ENCODE measurements around the gene FAM229A.
A peak's percentile ranks its signal among the peaks of the same experiment; 100 is the strongest.

Gene FAM229A

DNA sequence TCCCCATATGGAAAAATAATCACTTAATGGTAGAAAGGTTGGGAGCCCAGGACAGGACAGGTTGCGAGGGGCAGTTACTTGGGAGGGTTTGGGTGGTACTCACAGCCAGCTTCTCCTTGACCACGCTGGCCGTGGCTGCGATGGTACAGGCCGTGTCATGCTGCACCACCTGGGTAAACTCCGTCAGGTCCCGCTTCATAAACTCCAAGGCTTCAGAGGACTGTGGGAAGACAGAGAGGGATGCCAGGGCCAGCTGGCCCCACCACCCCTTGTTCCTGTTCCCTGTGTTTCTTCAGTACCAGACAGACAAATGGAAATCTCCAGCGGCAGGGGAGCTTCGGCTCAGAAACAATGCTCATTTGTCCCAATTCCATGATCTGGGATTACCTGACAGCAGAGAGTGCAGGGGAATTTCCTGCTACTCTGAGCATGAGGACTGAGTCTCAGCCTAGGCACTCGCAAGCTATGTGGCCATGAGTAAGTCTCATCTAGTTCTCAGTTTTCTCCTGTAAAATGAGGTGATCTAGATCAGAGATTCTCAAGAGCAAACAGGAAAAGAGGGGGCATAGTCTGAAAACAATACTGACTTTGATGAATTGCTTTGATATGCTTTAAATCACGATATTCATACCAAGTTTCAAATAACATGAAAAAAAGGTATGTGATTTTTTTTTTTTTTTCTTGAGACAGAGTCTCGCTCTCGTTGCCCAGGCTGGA, 24.5 kb upstream of the FAM229A start:
- H3K36me3 Mint-ChIP-seq (ENCODE audit: low read depth) = peaks cover 47% of the 10 kb centered on the region
- H3K9me3 Mint-ChIP-seq = no peaks in the 10 kb centered on the region
- DNase-seq = no peak
- no peak overlapping the region for H3K4me3 Mint-ChIP-seq
- TF ChIP-seq, protein P1, sequence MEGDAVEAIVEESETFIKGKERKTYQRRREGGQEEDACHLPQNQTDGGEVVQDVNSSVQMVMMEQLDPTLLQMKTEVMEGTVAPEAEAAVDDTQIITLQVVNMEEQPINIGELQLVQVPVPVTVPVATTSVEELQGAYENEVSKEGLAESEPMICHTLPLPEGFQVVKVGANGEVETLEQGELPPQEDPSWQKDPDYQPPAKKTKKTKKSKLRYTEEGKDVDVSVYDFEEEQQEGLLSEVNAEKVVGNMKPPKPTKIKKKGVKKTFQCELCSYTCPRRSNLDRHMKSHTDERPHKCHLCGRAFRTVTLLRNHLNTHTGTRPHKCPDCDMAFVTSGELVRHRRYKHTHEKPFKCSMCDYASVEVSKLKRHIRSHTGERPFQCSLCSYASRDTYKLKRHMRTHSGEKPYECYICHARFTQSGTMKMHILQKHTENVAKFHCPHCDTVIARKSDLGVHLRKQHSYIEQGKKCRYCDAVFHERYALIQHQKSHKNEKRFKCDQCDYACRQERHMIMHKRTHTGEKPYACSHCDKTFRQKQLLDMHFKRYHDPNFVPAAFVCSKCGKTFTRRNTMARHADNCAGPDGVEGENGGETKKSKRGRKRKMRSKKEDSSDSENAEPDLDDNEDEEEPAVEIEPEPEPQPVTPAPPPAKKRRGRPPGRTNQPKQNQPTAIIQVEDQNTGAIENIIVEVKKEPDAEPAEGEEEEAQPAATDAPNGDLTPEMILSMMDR (IDR thresholded peaks at IDR 0.05) = no peak
- H3K4me1 Mint-ChIP-seq = no peaks in the 10 kb centered on the region
- H3K27me3 Mint-ChIP-seq (ENCODE audit: low read depth, poor library complexity) = no peaks in the 10 kb centered on the region
- no peak overlapping the region for H3K27ac Mint-ChIP-seq

DNA sequence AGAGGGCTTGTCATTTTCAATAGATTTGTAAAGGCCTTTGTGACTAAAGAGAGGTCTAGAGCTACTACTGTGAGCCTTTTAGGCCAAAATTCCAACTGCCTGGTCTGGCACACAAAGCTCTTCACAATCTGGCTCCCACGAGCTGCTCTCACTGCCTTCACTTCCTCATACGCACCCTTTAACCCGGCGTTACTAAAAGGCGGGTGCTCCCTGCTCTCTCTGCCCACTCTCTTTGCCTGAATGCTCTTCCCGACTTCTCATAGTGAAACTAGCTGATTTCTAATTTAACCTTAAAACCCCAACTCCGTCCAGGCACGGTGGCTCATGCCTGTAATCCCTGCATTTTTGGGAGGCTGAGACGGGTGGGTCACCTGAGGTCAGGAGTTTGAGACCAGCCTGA, 17.8 kb upstream of the FAM229A start:
- peak overlapping the region; percentile 2 for H3K27ac Mint-ChIP-seq
- no peaks in the 10 kb centered on the region for H3K9me3 Mint-ChIP-seq
- TF ChIP-seq, protein P1 (IDR thresholded peaks at IDR 0.05) = no peak
- H3K27me3 Mint-ChIP-seq (ENCODE audit: low read depth, poor library complexity) = no peaks in the 10 kb centered on the region
- no peak overlapping the region for H3K4me3 Mint-ChIP-seq
- DNase-seq = no peak
- H3K36me3 Mint-ChIP-seq (ENCODE audit: low read depth) = peaks cover 63% of the 10 kb centered on the region
- H3K4me1 Mint-ChIP-seq = no peaks in the 10 kb centered on the region

DNA sequence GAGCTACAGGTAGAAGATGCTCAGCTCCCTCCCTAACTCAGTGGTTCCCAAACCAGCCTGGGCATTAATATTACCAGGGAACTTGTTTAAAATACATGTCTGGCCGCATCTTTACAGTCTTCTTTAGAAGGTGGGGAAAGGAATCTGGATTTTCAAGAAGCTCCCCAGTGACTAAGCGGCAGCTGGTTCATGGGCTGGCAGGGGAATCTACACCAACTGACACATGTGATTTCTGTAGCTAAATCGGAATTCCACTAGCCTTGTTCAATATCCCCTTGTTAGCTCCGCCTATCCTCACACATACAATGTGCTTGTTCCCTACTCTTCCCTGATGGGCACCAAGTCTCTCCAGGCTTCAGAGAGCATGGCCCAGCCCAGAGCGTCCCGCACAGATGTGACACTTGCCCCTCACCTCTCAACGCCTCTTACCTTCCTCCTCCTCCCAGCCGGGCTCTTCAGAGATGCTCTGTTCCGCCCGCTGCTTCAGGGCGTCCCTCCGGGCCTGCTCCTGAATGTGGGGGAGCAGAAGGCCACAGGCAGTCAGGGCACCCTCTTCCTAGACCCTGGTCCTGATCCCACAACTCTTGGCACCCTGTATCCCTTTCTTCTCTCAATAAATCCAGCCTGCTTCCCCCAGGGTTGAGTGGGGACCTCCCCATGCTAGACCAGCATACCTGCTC, 15.4 kb upstream of the FAM229A start:
- Mint-ChIP-seq H3K4me3 (no peak overlapping the region), H3K9me3 (no peaks in the 10 kb centered on the region), H3K36me3 (ENCODE audit: low read depth) (peaks cover 65% of the 10 kb centered on the region), H3K27me3 (ENCODE audit: low read depth, poor library complexity) (no peaks in the 10 kb centered on the region), H3K27ac (no peak overlapping the region), H3K4me1 (no peaks in the 10 kb centered on the region)
- TF ChIP-seq, protein P1 (IDR thresholded peaks at IDR 0.05) = no peak
- no peak for DNase-seq

DNA sequence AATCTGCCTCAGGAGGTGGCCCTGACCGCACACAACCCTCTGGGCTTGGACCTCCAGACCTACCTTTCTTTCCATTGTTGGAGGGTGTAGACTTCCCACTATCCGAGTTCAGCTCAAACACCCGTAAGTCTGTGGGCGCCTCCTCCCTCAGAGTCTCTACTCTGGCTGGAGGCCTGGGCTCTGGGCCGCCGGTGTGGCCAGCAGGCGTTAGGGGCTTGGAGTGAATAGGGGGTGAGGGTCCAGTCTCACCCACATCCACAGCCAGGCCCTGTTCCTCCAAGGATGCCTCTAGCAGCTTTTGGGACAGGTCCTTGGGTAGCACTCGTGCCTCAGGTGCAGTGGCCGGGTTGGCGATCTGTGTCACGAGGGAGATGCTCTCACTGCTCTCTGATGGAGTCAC, 13.9 kb upstream of the FAM229A start:
- peaks cover 70% of the 10 kb centered on the region for H3K36me3 Mint-ChIP-seq (ENCODE audit: low read depth)
- TF ChIP-seq, protein P1 (IDR thresholded peaks at IDR 0.05) = no peak
- no peaks in the 10 kb centered on the region for H3K27me3 Mint-ChIP-seq (ENCODE audit: low read depth, poor library complexity)
- no peak overlapping the region for H3K27ac Mint-ChIP-seq
- H3K4me3 Mint-ChIP-seq = no peak overlapping the region
- DNase-seq = no peak
- H3K9me3 Mint-ChIP-seq = no peaks in the 10 kb centered on the region
- no peaks in the 10 kb centered on the region for H3K4me1 Mint-ChIP-seq

DNA sequence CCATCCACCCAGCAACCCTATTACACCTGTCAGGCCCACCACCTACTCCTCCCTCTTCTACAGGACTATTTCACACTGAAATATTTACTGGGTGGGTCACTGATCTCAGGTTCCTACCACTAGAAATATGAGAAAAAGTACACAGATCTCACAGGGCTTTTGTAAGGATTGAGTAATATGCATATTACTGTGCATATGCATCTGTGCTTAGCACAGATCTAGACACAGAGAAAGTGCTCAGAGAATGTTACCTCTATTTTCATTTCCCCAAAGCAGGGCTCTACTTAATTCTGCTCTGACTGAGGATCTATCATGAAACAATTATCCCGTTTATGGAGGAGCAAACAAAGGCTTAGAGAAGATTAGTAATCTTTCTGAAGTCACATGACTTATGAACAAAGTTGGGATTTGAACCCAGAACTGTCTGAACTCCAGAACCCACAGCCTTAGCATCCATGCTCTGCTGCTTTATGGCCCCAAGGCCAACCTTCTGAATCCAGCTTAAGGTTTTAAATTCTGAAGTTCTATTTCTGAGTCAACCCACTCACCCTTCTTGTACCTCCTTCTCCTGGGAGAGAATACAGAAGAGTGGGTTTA, 11.8 kb upstream of the FAM229A start:
- DNase-seq = no peak
- Mint-ChIP-seq H3K4me3 (no peak overlapping the region), H3K27me3 (ENCODE audit: low read depth, poor library complexity) (no peaks in the 10 kb centered on the region), H3K36me3 (ENCODE audit: low read depth) (peaks cover 56% of the 10 kb centered on the region), H3K27ac (no peak overlapping the region), H3K9me3 (no peaks in the 10 kb centered on the region), H3K4me1 (no peaks in the 10 kb centered on the region)
- TF ChIP-seq, protein P1 (IDR thresholded peaks at IDR 0.05) = no peak

Data from nephron progenitor cell (in vitro differentiated cells).